Activated T-cell treated with anti-CD3 and anti-CD28 coated beads, Interleukin-2, amount 50 U/mL, for 1 hour (primary cell): ENCODE results near the gene BNC2.
"Not testable (repeated sequence)": the region's sequence is repeated elsewhere in the genome, so short reads cannot be mapped to it uniquely, and the experiment has no call there.

Experiments
- DNase-seq: peaks from one replicate; pipeline ENCODE4 v3.0.0-alpha.2; 2020

Gene BNC2

GRCh38 chr9:16484180-16484579 lies 386.3 kb downstream of the BNC2 start:
- DNase-seq, result no peak

- DNase-seq, result no peak
Observed at GRCh38 chr9:16482764-16483163, 387.7 kb downstream of the BNC2 start.

GRCh38 chr9:16480584-16480983 lies 389.9 kb downstream of the BNC2 start:
- not testable (repeated sequence) for DNase-seq

- DNase-seq, result no peak
Observed at GRCh38 chr9:16475996-16476395, 394.5 kb downstream of the BNC2 start.

GRCh38 chr9:16475257-16475656 lies 395.2 kb downstream of the BNC2 start:
- no peak for DNase-seq

- no peak for DNase-seq
Observed at GRCh38 chr9:16469184-16469583, 401.3 kb downstream of the BNC2 start.

GRCh38 chr9:16461851-16462250 lies 408.6 kb downstream of the BNC2 start:
- no peak for DNase-seq

- no peak for DNase-seq
Observed at GRCh38 chr9:16461137-16461840, 409.2 kb downstream of the BNC2 start.

GRCh38 chr9:16460696-16461095 lies 409.8 kb downstream of the BNC2 start:
- DNase-seq, result no peak

- DNase-seq, result no peak
Observed at GRCh38 chr9:16459421-16460148, 410.9 kb downstream of the BNC2 start.

GRCh38 chr9:16458696-16459420 lies 411.6 kb downstream of the BNC2 start:
- DNase-seq, result no peak

- no peak for DNase-seq
Observed at GRCh38 chr9:16455842-16456241, 414.6 kb downstream of the BNC2 start.

- no peak for DNase-seq
Observed at GRCh38 chr9:16453390-16453789, 417.1 kb downstream of the BNC2 start.

- DNase-seq, result no peak
Observed at GRCh38 chr9:16450578-16450977, 419.9 kb downstream of the BNC2 start.

- DNase-seq, result no peak
Observed at GRCh38 chr9:16450043-16450442, 420.4 kb downstream of the BNC2 start.

GRCh38 chr9:16449076-16449730 lies 421.3 kb downstream of the BNC2 start:
- DNase-seq, result no peak

GRCh38 chr9:16447946-16448345 lies 422.5 kb downstream of the BNC2 start:
- no peak for DNase-seq

GRCh38 chr9:16446636-16447035 lies 423.8 kb downstream of the BNC2 start:
- no peak for DNase-seq

- no peak for DNase-seq
Observed at GRCh38 chr9:16445141-16445920, 425.1 kb downstream of the BNC2 start.

GRCh38 chr9:16442622-16443021 lies 427.8 kb downstream of the BNC2 start:
- DNase-seq, result no peak

GRCh38 chr9:16441791-16442190 lies 428.7 kb downstream of the BNC2 start:
- no peak for DNase-seq

- not testable (repeated sequence) for DNase-seq
Observed at GRCh38 chr9:16438831-16439230, 431.6 kb downstream of the BNC2 start.

- no peak for DNase-seq
Observed at GRCh38 chr9:16436545-16436944, 433.9 kb downstream of the BNC2 start.
